Thoracic aorta (tissue), 2 donors: ENCODE results near the gene PDE6D. TPM values are rescaled to one million over a fixed set of nuclear protein-coding genes. Genes with fewer than 3 reads are reported as not detected.

Experiments used
- ATAC-seq: fragments of 150-250 bp; one replicate; pipeline ENCODE4 v1.8.0; 2017; ENCODE audit warnings: low read depth; ENCODE audit not compliant: insufficient number of reproducible peaks, low FRiP score
- DNase-seq: peaks from one replicate; pipeline ENCODE4 v3.0.0-alpha.2; 2020; ENCODE audit warnings: low spot score
- H3K27ac ChIP-seq, 2 donors: fragments of 200-600 bp; sonication (generic); 1 replicate in 1 of 2; 2 replicates in 1 of 2; pipeline ENCODE4 v1.5.1; 2016; ENCODE audit warnings: mild to moderate bottlenecking in 2 of 2, moderate library complexity in 2 of 2
- H3K27me3 ChIP-seq: fragments of 200-600 bp; sonication (generic); replicated peaks from 2 replicates; pipeline ENCODE4 v1.6.0; 2016; ENCODE audit warnings: mild to moderate bottlenecking; ENCODE audit not compliant: insufficient read depth
- H3K36me3 ChIP-seq: fragments of 200-600 bp; sonication (generic); one replicate; pipeline ENCODE4 v1.5.1; 2016
- H3K4me1 ChIP-seq, 2 donors: fragments of 200-600 bp; sonication (generic); 1 replicate in 1 of 2; 2 replicates in 1 of 2; pipeline versions ENCODE4 v1.5.1 to v1.6.0; 2016; ENCODE audit warnings: low read depth in 2 of 2, mild to moderate bottlenecking in 1 of 2; ENCODE audit not compliant: control insufficient read depth in 1 of 2
- H3K4me3 ChIP-seq: fragments of 200-600 bp; sonication (generic); 2 replicates; pipeline ENCODE4 v1.5.1; 2016; ENCODE audit warnings: mild to moderate bottlenecking
- H3K9me3 ChIP-seq: fragments of 200-600 bp; sonication (generic); 2 replicates; pipeline ENCODE4 v1.5.1; 2016
- total RNA-seq, 2 donors: library from RNA; depleted of rRNA; stranded (reverse); fragments of >200 nt; gene quantifications; one replicate each; pipeline versions ENCODE4 v1.1.0 to v1.2.3, GENCODE V29; 2016
- TF ChIP-seq, protein P1 (sequence below): fragments of 200-600 bp; sonication (generic); IDR thresholded peaks from one replicate; pipeline ENCODE4 v1.5.1; 2019; ENCODE audit warnings: antibody characterized with exemption

Gene PDE6D
- total RNA-seq, 2 donors from 2014 or later, result 24.9 to 30.2 TPM

GRCh38 chr2:231725476-231725875 lies 55.6 kb downstream of the PDE6D start:
- ATAC-seq (no peak), DNase-seq (no peak)
- Histone ChIP-seq H3K9me3 (no peaks in the 10 kb centered on the region), H3K36me3 (peaks cover 4% of the 10 kb centered on the region), H3K4me3 (no peak overlapping the region), H3K27ac (no peak overlapping the region), H3K4me1 (no peaks in the 10 kb centered on the region), H3K27me3 (no peaks in the 10 kb centered on the region)
- TF ChIP-seq, protein P1, sequence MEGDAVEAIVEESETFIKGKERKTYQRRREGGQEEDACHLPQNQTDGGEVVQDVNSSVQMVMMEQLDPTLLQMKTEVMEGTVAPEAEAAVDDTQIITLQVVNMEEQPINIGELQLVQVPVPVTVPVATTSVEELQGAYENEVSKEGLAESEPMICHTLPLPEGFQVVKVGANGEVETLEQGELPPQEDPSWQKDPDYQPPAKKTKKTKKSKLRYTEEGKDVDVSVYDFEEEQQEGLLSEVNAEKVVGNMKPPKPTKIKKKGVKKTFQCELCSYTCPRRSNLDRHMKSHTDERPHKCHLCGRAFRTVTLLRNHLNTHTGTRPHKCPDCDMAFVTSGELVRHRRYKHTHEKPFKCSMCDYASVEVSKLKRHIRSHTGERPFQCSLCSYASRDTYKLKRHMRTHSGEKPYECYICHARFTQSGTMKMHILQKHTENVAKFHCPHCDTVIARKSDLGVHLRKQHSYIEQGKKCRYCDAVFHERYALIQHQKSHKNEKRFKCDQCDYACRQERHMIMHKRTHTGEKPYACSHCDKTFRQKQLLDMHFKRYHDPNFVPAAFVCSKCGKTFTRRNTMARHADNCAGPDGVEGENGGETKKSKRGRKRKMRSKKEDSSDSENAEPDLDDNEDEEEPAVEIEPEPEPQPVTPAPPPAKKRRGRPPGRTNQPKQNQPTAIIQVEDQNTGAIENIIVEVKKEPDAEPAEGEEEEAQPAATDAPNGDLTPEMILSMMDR, result no peak

GRCh38 chr2:231722721-231723307 lies 58.3 kb downstream of the PDE6D start:
- H3K27me3 ChIP-seq, result no peaks in the 10 kb centered on the region
- H3K4me3 ChIP-seq, result no peak overlapping the region
- no peak overlapping the region for H3K27ac ChIP-seq
- H3K9me3 ChIP-seq, result no peaks in the 10 kb centered on the region
- TF ChIP-seq, protein P1, result no peak
- no peak for DNase-seq
- no peaks in the 10 kb centered on the region for H3K36me3 ChIP-seq
- ATAC-seq, result no peak
- H3K4me1 ChIP-seq, result no peaks in the 10 kb centered on the region

GRCh38 chr2:231720987-231721966 lies 59.8 kb downstream of the PDE6D start:
- Histone ChIP-seq H3K9me3 (no peaks in the 10 kb centered on the region), H3K36me3 (no peaks in the 10 kb centered on the region), H3K27ac (no peak overlapping the region), H3K4me3 (no peak overlapping the region), H3K27me3 (no peaks in the 10 kb centered on the region), H3K4me1 (peaks cover 7 to 10% of the 10 kb centered on the region in 2 donors)
- no peak for ATAC-seq
- DNase-seq, result no peak
- TF ChIP-seq, protein P1, result no peak

DNA sequence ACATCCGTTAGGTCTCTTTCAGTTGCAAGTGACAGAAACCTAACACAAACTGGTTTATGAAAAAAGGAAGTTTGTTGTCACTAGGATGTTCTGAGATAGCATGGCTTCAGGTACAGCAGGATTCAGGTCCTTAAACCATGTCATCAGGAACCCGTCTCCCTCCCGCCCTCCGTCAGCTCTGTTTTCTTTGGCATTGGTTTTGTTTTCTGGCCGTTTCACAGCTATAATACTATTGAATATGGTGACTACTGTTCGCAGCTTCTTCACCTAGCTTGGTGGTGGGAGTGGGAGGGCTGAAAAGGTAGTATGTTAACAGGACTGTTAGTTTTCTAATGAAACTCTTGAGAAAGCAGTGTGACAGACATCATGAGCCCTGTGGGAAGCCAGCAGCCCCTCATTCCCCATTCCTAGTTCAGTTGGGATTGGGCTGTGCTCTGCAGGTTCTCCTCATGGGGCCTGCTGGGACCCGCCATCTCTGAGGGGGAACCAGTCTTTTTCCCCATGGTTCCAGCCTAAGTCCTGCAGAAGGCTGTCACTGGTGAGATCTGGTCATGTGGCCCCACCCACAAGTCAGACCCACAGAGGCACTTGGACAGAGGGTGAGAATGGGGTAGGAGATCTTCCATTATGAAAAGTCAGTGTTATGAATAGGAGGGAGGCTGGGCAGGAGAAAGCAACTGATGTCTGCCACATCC lies 60.6 kb downstream of the PDE6D start:
- TF ChIP-seq, protein P1, result no peak
- no peak overlapping the region for H3K4me3 ChIP-seq
- H3K27me3 ChIP-seq, result no peaks in the 10 kb centered on the region
- no peaks in the 10 kb centered on the region for H3K36me3 ChIP-seq
- peaks cover 12 to 19% of the 10 kb centered on the region in 2 donors for H3K4me1 ChIP-seq
- ATAC-seq (no peak), DNase-seq (no peak)
- no peak overlapping the region for H3K27ac ChIP-seq
- H3K9me3 ChIP-seq, result no peaks in the 10 kb centered on the region

GRCh38 chr2:231718799-231719198 lies 62.3 kb downstream of the PDE6D start:
- no peak for DNase-seq
- H3K27me3 ChIP-seq, result no peaks in the 10 kb centered on the region
- no peak for ATAC-seq
- TF ChIP-seq, protein P1, result no peak
- peaks cover 12 to 35% of the 10 kb centered on the region in 2 donors for H3K4me1 ChIP-seq
- no peak overlapping the region for H3K27ac ChIP-seq
- no peaks in the 10 kb centered on the region for H3K36me3 ChIP-seq
- H3K4me3 ChIP-seq, result no peak overlapping the region
- H3K9me3 ChIP-seq, result no peaks in the 10 kb centered on the region
